Thyroid gland (tissue), 4 donors: ENCODE measurements around the gene FER.

Experiments used
- CTCF ChIP-seq, 6 experiments: fragments of 200-600 bp in 3 of 6; fragments of 450-650 bp in 3 of 6; sonication (generic) in 3 of 6; IDR thresholded peaks; one replicate each; pipeline ENCODE4 v1.5.1; 2016 to 2019; ENCODE audit warnings: antibody characterized with exemption in 6 of 6, mild to moderate bottlenecking in 2 of 6, inconsistent platforms in 1 of 6, moderate library complexity in 1 of 6
- POLR2A ChIP-seq, 2 donors: fragments of 450-650 bp; IDR thresholded peaks; one replicate each; pipeline ENCODE4 v1.6.1; 2017; ENCODE audit warnings: antibody characterized with exemption in 2 of 2, mild to moderate bottlenecking in 2 of 2, moderate library complexity in 1 of 2

- no peak for TF ChIP-seq CTCF (IDR thresholded peaks at IDR 0.05)
- TF ChIP-seq POLR2A (IDR thresholded peaks at IDR 0.05), result no peak
Observed at GRCh38 chr5:108753877-108754276, 6.2 kb downstream of the FER start.
